ENCODE data around the gene PDCD6IP. TPM values are rescaled to one million over a fixed set of nuclear protein-coding genes. Genes with fewer than 3 reads are reported as not detected.

PDCD6IP gene
- total RNA-seq, 4 donors from 2014 or later = 177 to 319 (median 203) TPM

- no peak for TF ChIP-seq CTCF (IDR thresholded peaks at IDR 0.05; ENCODE audit: low read depth)
Measured at GRCh38 chr3:33914731-33915379, 116.4 kb downstream of the PDCD6IP start.

- TF ChIP-seq CTCF (IDR thresholded peaks at IDR 0.05; ENCODE audit: low read depth) = no peak
Measured at GRCh38 chr3:33915796-33916546, 117.5 kb downstream of the PDCD6IP start.

- no peak for TF ChIP-seq CTCF (IDR thresholded peaks at IDR 0.05; ENCODE audit: low read depth)
Measured at GRCh38 chr3:33918126-33918756, 119.8 kb downstream of the PDCD6IP start.

Other genes starting within 250 kb of the PDCD6IP start
- gene CLASP2, start 80.4 kb upstream of the PDCD6IP start, total RNA-seq = 10 to 100 TPM; 49.5 to 66.5 (median 65.8) TPM